IPS DF 19.7 (cell line): ENCODE data around the gene PARD6B.
"Not testable (repeated sequence)": the region's sequence is repeated elsewhere in the genome, so short reads cannot be mapped to it uniquely, and the experiment has no call there.

Experiments
- DNase-seq: peaks from one replicate; pipeline ENCODE4 v3.0.0-alpha.2; 2013; ENCODE audit warnings: low read depth, low spot score

PARD6B gene

GRCh38 chr20:50731055-50731929, at the start of gene PARD6B:
PARD6B (plus strand) TSS chr20:50731580; CDS start chr20:50731787, 207 bp downstream.
- DNase-seq = peak; percentile 86

DNA sequence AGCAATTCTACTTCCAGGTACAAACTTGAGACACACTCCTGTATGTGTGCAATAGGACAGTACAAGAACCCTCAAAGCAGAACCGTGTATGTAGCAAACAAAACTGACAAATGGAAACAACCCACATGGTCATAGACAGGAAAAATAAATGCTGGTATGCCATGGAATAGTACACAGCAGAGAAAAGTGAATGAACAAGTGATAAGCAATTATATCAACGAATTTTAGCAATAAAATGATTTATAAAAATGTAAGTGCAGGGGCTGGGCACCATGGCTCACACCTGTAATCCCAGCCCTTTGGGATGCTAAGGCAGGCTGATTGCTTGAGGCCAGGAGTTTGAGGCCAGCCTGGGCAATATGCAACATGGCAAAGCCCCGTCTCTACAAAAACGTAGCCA, 49.3 kb upstream of the PARD6B start:
- DNase-seq = no peak

GRCh38 chr20:50682947-50683530, 48.3 kb upstream of the PARD6B start:
- no peak for DNase-seq

DNA sequence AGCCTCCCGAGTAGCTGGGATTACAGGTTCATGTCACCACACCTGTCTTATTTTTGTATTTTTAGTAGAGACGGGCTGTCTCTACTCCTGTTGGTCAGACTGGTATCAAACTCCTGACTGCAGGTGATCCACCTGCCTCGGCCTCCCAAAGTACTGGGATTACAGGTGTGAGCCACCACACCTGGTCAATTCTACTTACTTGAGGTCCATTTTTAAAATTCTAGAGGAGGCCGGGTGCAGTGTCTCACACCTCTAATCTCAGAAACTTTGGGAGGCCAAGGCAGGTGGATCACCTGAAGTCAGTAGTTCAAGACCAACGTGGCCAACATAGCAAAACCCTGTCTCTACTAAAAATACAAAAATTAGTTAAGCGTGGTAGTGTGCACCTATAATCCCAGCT, 47.8 kb upstream of the PARD6B start:
- no peak for DNase-seq

GRCh38 chr20:50686821-50687220, 44.6 kb upstream of the PARD6B start:
- DNase-seq = no peak

GRCh38 chr20:50688256-50688975, 43.0 kb upstream of the PARD6B start:
- DNase-seq = no peak

DNA sequence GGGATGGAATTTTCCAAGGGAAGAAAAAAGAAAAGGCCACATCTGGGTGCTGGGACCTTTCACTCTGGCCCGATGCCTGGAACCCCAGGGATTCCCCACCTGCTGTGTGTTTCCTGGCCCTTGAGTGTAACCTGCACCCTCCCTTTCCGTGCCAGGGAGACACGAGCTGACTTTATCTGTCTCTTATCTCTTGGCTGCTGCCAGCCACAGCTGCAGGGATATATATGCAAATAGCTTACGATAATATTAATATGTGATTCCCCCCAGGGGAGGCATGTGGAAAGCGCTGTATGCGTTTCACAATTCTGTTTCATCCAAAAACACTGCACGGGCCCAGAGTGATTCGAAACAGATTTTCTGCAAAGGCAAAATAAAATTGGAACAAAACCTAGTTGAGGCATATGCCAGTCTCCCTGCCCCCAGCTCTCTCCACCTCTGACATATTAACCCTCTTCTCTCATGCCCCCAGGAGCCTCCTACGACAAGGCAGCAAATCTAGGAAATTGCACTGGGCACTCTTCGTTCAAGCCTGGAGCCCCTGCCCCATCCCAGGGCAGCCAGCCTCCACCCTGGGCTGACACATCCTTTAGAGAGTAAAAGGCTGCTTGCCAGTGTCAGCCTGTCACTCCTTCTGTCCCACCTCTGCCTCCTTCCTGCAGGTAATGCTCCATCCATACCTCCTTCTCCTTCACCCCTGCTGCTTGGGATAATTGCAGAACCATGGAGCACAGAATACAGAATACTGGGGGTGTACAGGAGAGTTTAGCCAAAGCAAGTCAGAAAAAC, 41.3 kb upstream of the PARD6B start:
- no peak for DNase-seq

DNA sequence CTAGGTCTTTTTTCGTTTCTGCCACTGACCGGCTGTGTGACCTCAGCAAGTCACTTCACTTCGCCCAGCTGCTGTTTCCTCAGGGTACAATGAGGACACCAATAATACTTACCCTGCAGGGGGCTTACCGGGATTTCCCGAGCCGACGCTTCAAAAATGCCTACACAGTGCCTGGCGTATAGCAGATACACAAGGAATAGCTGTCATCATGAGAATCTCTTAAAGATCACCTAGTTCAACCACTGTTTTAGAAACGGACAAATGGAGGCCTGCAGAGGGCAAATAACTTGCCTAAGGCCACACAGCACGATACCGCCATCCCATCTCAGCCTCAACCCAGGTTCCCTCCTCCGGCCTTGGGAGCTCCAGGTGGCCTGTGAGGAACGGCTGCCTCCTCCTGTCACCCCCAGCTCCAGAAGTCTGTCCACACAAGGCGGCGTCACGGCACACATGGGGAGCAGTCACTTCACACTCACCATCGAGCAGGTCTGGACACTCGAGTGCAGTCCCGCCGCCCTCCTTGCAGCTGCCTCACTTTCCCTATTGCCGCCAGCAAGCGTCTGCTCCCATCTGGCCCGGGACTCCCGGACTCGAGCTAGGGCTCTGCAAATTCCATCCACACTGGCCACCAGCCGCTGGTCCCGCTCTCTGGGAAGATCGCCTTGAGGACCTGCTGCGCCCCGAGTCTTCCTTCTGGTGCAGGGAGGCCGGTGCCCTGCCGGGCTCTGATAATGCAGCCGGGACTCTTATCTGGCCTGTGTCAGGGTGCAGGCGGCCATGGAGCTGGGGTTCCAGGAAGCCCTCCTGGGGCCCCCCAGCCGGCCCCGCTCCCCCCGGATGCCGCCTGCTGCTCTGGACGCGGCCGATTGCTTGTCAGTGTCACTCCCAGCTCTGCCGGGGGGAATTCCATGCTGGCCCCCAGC, 40.5 kb upstream of the PARD6B start, which contains the start of gene RIPOR3:
Gene RIPOR3 (minus strand): TSS at position 893 of the 923 bp plus-strand sequence. CDS start 414 bp downstream, at position 479.
- no peak for DNase-seq

DNA sequence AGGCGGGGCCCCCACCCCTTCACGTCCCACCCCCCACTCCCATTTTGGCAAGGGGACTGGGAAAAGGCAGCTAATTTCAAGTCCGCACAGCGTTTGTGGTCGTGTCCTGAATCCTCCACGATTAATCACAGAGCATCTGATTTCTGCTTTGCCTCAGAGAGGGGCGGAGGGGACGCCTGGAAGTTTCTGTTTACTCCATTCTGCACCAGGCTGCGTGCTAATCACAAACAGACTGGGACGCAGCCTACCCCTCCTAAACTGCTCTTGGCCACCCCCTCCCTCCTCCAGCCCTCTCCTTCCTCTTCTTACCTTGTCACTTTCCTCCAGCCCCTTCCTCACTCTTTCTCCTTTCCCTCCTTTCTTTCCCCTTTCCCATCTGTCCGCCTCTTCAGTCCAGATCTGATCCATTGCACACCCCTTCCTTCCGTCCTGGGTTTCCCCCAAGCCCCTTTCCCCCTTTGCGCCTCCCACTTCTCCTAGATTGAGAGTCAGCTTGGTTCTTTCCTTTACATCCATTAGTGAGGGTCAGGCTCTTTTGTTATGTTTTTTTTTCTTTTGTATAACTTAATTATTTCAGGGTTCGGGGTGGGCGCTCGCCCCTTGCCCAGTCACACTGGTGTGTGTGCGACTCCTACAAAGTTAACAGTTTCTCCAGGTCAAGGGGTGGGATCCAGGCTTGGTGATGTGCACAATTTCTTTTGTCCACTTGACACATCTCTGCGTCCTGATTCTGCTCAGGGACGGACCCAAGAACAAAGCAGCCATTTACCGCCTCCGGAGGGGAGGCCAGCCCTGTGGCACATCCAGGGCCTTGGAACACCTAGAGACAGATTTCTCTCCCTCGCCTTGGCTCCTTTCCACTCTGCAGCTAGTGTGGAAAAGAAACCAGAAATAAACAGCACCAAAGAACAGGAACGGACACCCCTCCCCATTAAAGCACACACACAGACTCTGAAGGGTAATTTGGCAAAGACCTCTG, 39.5 kb upstream of the PARD6B start:
- DNase-seq = no peak

DNA sequence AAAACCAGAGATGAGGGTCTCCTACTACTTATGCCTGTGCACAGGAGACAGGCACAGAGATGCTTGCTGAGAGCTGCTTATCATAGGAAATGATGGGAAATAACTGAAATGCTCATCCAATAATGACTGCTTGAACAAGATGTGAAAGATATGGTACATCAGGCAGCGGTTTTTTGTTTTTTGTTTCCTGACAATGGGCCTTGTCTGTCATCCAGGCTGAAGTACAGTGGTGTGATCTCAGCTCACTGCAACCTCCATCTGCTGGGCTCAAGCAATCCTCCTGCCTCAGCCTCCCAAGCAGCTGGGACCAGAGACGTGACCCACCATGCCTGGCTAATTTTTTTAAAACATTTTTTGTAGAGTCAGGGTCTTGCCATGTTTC, 38.8 kb upstream of the PARD6B start:
- DNase-seq = no peak

- no peak for DNase-seq
These were observed 38.4 kb upstream of the PARD6B start for GRCh38 chr20:50693001-50693400.

- no peak for DNase-seq
These were observed 36.8 kb upstream of the PARD6B start for GRCh38 chr20:50694379-50695134.

DNA sequence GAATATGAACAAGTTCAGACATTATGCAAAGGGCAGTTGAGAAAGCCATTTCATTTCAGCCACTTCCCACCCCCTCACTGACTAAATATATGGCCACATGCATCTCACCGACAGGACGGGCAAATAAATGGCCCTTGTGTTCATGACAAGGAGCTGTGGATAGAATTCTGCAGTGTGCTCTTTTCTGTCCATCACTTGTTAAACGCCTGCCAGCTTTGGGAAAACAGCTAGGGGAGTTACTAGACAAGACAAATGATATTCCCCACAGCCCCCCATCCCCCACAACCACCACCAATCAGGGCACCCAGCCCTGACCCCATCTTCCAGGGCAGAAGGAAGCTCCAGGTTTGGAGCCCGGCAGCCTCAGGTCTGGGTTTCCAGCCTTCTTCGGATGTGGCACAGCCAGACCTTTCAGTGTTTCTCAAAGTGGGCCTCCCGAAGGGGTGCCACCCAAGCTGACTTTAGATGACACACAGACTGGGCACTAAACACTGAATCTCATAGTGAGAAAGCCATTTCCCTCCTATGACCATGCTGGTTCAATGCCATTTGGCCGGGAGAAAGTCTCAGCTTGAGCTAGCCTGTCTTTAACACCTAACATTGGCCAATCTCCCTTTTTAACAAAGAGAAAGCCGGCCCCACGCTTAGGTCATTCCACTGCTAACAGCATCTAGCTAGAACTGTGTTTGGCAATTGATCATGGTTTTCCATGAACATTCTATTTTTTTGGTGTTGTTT, 36.1 kb upstream of the PARD6B start:
- DNase-seq = no peak

- DNase-seq = not testable (repeated sequence)
These were observed 33.1 kb upstream of the PARD6B start for GRCh38 chr20:50698255-50698654.

DNA sequence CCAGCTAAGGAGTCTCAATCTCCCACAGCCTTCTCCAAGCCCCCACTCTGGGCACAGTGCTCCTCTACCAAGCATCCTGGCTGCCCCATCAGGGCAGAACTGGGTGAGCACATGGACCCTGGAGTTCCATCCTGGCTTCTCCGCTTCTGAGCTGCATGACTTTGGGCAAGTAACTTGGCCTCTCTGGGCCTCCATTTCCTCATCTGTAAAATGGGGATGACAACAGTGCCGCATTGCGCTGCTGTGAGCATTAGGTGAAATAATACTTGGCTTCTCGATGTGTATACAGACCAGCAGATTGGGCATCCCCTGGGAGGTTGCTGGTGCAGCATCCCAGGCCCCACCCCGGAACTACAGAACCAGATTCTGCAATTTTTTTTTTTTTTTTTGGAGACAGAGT, 31.7 kb upstream of the PARD6B start:
- DNase-seq = no peak

- DNase-seq = no peak
These were observed 30.1 kb upstream of the PARD6B start for GRCh38 chr20:50701041-50701963.
